Prostate gland (tissue), 2 donors: ENCODE measurements around the gene SKAP2.

Experiments
- POLR2A ChIP-seq: fragments of 450-650 bp; IDR thresholded peaks from one replicate; pipeline ENCODE4 v1.6.1; 2016; ENCODE audit warnings: antibody characterized with exemption, mild to moderate bottlenecking
- POLR2AphosphoS5 ChIP-seq: sonication (generic); formaldehyde crosslinking; IDR thresholded peaks from one replicate; pipeline ENCODE4 v1.6.1; 2017; ENCODE audit warnings: antibody characterized with exemption
- TF ChIP-seq, protein P1 (sequence below), 4 experiments: fragments of 200-600 bp in 2 of 4; fragments of 450-650 bp in 2 of 4; sonication (generic) in 2 of 4; IDR thresholded peaks; 1 replicate in 3 of 4; 2 replicates in 1 of 4; pipeline ENCODE4 v1.5.1; 2016 to 2019; ENCODE audit warnings: antibody characterized with exemption in 4 of 4, mild to moderate bottlenecking in 2 of 4, moderate library complexity in 2 of 4

DNA sequence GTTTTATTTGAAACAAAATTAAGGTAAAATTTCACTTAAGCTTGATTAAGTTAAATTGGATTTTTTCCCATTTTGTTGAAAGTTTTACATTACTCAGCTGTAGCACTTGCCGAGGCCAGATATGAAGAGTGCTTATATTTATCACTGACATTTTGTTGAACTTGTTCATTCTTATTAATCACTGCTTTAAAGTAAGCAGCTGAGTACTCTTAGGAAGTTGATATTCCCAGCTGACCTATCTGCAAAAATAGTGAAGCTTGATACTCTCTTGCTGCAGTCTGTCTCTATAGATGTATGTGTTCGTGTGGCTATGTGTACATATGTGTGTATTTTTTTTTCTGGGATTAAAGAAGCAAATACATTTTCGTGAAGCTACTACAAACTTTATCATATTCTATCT lies 150.0 kb downstream of the SKAP2 start:
- TF ChIP-seq, protein P1, sequence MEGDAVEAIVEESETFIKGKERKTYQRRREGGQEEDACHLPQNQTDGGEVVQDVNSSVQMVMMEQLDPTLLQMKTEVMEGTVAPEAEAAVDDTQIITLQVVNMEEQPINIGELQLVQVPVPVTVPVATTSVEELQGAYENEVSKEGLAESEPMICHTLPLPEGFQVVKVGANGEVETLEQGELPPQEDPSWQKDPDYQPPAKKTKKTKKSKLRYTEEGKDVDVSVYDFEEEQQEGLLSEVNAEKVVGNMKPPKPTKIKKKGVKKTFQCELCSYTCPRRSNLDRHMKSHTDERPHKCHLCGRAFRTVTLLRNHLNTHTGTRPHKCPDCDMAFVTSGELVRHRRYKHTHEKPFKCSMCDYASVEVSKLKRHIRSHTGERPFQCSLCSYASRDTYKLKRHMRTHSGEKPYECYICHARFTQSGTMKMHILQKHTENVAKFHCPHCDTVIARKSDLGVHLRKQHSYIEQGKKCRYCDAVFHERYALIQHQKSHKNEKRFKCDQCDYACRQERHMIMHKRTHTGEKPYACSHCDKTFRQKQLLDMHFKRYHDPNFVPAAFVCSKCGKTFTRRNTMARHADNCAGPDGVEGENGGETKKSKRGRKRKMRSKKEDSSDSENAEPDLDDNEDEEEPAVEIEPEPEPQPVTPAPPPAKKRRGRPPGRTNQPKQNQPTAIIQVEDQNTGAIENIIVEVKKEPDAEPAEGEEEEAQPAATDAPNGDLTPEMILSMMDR (IDR thresholded peaks at IDR 0.05), result no peak
- TF ChIP-seq POLR2A (no peak), POLR2AphosphoS5 (no peak)
